Glomerular visceral epithelial cell (primary cell): ENCODE results near the gene CTNNBIP1.
"Not testable (repeated sequence)": the region's sequence is repeated elsewhere in the genome, so short reads cannot be mapped to it uniquely, and the experiment has no call there.

ENCODE experiments used
- DNase-seq: peaks from one replicate; pipeline ENCODE4 v3.0.0-alpha.2; 2016; ENCODE audit errors: extremely low spot score

Gene CTNNBIP1

DNA sequence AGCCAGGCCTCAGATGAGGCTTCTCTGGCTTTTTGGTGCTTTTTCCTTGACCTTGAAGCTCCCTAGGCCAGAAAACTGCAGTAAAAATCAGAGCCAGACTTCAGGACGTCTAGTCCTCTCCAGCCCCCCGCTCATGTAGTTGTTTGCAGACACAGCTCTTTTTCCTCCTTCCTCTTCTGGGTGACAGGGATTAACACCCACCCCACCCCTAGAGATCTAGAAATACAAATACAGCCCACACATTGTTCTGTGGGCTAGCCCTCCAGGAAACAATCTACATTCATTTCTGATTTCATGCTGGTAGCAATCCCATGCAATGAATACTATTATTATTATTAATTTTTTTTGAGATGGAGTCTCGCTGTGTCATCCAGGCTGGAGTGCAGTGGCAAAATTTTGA, 76.4 kb downstream of the CTNNBIP1 start:
- no peak for DNase-seq

DNA sequence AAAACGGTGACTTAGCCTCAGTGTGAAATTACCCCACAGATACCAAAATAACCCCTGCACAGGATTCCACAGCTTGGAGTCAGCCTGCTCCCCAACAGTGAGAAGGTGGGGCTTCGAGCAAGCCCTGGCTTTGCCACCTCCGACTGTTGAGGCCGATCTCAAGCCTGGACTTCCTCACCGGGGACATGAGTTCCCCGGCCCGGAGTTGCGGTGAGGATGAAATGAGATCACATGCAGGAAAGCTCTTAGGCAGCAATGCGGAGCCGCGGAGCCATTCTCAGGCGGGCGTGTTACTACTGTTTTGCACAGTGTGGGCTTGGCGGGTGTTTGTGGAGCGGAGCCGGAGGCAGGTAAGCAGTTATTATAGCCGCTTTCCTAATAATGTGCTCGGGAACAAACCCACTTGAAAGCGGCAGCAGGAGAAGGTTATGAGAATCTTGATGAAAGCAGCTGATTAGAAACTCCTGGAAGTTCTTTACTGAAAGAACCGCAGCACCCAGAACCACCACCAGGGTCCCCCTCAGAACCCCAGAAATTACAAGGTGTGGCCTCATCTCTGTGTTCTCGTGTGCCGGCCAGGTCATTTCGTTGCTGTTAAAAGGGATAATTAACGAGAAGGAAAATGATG, 82.4 kb downstream of the CTNNBIP1 start:
- peak; percentile 12 for DNase-seq

DNA sequence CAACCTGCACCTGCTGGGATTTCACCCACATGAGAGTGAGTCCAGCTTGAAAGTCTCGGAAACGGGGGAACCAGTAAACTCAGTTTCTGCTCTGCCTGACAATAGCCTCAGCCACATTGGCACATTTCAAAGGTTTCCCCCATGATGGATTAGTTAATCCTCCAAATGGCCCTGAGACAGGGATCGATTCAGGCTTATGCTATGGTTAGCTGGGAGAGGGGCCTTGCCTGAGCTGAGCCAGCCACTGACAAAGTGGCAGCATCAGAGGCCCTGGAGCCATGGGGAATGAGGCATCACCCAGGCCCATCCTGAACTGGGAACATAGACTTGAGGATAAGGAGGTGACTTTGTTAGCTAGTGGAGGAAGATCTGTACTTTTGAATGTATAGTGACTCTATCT, 83.5 kb downstream of the CTNNBIP1 start:
- DNase-seq = no peak

DNA sequence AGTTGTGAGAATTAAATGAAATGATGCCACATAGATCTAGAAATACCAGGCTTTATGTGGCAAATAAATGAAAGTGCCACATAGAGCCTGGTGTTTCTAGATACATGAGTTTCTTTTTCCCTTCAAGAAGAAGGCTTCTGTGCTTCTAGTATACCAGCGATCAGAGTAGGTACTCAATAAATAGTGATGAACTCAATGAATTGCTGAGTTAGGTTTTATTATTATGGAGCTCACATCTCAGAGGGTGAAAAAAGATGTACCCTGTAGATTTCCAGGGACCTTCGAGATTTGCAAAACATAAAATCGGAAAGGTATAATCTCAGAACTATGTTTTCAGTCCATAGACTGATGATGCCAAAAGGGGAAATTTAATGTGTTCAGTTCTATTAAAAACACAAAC, 84.0 kb downstream of the CTNNBIP1 start:
- no peak for DNase-seq

DNA sequence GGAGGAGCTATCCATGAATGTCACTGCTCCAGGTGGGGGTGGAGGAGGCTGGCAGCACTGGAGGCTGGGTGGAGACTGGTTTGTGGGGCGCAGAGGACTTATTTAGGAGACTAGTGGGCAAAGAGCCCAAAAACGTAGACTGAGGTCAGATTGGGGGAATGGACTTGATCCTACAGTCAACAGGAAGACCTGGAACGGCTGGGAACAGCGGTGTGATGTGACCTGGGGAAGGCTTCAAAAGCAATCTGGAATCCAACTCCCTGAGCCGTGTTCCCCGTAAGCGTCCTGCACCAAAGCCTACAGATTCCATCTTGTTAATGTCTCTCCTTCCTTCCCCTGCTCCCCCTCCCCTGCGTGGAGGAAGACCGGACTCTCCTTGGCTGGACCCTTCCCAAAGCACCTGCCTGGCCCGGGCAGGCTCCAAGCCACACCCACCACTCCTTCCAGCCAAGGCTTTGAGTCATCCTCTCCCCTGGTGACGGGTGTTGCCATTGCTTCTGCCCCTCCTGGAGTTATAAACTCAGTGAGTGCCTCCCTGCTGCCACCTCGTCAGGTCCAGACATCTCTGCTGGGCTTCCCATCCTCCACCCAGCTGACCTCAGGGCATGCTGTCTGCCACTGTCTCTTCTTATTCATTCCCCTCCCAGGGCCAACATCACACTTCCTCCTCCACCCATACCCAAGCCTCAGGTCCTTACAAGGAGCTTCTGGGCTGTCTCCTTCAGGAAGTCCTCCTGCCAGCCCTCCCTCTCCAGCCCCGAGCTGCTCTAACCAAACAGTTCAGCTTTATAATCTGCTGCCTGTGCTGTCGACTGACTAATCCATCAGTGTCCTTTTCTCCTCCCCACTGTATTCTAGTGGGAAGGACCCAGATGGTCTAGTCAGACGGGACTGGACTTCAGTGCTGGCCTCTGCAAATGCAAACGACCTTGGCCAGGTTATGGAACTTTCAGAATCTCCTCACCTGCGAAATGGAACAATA, 84.7 kb downstream of the CTNNBIP1 start:
- DNase-seq = peak; percentile 95

DNA sequence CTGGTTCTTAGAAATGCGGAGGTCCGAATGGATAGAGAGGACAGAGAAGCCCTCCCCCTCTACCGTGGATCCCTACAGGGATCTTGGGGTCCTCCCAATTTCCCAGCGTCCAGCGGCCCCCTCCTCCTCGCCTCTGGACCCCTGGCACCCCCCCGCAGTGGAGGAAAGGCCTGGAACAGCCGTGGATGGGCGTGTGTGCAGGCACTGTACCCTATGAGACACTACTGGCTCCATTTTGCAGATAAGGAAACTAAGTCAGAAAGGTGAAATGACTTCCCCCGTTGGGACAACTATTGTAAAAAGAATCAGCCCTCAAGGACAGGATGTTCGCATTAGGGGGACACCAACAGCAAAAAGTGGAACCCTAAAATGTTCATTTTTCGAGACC, 85.4 kb downstream of the CTNNBIP1 start:
- no peak for DNase-seq

DNA sequence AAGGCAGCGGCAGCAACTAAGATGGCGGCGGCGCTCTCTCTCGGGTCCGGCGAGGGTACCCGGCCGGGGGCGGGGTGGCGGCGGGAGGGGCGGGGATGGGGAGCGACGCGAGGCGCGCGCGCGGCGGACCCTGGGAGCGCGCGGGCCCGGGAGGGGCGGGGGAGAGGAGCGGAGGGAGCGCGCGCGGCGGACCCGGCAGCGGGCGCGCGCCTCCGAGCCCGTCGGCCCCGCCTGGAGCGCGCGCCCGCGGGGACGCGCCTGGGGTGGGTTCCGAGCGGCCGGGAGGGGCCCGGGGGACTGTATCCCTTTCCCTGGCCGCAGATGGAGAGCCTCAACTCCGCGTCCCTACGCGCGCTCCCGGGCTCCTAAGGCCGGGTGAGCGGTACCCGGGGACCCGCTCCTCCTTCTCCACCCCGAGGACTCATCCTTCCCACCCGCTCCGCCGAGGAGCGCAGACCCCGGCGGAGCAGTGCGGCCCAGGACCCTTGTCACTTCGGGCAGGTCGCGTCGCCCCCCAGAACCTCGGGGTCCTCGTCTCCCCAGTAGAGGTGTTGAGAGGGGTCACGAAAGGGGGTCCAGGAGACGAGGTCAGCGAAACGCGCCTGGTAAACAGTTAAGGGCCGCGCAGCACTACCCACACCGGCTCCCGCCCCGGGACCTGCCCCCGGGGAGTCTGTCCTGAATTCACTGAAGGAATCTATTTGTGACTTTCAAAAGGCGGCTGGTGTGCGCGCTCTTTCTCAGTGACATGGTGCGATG, 85.9 kb downstream of the CTNNBIP1 start, which contains the start of gene CLSTN1:
Gene CLSTN1, minus strand, starts transcription at position 23 of the 759 bp plus-strand sequence. CDS start 232 bp downstream, outside the sequence.
- peak; percentile 91 for DNase-seq

DNA sequence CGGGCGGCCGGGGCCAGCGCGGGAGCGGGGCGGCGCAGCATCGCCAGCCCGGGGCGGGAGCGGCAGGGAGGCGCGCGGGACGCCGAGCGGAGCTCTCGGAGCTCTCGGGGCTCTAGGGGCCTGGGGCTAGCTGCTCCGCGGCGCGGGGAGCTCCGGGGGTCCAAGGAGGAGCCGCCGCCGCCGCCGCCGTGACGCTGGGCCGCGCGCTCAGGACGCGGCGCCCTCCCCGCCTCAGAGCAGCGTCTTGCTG, 86.5 kb downstream of the CTNNBIP1 start:
- DNase-seq = no peak

DNA sequence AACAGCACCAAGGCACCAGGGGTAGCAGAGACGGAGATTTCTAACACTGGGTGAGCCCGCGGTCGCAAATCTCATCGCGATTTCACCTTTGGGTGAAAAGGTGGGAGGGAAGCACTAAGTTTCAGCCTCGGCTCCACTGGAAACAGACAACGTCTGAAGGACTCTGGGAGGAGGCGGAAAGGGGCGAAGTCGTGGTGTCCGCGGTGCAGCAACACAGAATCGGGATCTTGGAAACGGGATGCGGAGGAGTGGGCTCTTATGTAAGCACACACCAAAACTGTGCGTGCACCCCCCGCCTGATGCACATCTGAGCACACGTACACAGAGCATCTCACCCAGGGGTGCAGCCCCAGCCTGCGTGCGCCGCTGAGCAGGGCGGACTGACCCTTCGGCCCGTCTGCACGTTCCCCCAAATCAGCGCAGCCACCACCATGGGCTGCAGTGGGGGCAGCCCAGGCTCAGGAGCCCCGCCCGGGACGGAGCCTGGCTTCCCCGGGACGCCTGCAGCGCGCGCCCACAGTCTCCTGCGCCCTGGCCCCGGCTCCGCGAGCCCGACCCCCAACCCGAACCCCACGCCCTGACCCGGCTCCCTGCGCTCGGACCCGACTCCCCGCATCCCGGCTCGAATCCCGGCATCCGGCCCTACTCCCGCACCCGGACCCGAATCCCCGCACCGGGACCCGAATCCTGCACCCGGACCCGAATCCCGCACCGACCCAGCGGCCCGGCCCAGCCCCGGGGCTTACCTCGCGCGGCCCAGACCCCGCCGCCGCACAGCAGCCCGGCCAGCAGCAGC, 87.0 kb downstream of the CTNNBIP1 start:
- peak; percentile 26 for DNase-seq

DNA sequence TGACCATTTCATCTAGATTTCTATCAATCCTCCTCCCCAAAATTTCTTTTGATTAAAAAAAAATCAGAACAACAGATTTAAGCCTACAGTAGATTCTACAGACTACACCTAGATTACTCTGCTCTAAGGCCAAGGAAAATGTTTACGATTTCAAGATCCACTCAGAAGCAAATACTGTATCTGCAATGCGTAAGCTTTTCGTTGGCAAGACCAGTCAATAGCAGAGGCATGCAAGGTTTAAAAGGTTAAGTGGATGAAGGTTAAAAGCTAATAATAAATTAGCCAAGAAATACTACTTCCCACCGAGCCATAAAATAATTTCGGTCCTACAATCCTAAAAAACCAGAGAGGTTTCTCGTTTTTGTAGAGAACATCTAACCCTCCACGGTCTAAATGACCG, 87.6 kb downstream of the CTNNBIP1 start:
- no peak for DNase-seq

DNA sequence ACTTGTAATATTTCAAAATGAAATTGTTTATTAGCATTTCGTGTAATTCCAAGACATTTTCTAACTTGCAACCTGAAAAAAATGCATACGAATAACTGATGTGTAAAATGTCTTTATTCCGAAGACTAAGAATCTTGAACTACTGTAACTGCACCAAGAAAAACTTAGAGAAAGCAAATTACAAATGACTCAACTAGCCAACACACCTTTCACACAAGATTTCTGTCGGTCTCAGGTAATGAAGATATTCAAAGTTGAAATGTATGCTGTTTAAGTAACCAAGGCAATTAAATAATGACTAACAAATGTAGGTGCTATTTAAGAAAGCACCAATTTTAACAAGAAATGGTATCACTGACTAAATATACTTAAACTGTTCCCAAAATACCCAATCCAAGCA, 88.4 kb downstream of the CTNNBIP1 start:
- no peak for DNase-seq

DNA sequence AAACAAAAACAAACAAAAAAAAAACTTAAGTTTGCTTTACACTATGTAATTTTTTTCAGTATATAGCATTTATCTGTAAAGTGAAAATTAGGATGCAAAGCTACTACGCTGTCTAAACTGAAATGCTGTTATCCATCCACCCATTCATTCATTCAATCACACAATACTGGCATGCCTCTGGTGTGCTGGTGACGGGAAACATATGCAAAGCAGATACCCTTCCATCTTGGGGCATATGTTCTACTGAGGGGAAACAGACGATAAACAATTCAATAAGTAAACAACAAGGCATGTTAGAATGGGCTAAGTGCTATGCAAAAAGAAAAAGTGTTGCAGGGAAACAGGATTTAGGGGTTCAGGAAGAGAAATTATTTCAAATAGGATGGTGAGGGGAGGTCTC, 89.5 kb downstream of the CTNNBIP1 start:
- no peak for DNase-seq

DNA sequence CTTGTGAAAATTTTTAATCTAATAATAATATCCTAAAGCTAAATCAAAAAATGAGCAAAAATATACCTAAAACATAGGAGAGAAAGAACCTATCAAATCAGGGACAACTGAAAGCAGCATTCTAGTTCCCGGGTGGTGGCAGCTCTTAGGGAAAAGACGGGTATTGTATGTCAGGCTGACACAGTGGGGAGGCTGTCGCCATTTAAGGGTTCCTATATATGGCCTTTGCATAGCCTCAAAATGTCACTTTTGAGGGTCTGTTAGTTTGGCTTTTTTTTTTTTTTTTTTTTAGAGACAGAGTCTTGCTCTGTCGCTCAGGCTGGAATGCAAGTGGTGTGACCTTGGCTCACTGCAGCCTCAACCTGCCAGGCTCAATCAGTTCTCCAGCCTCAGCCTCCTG, 92.3 kb downstream of the CTNNBIP1 start:
- DNase-seq = no peak

DNA sequence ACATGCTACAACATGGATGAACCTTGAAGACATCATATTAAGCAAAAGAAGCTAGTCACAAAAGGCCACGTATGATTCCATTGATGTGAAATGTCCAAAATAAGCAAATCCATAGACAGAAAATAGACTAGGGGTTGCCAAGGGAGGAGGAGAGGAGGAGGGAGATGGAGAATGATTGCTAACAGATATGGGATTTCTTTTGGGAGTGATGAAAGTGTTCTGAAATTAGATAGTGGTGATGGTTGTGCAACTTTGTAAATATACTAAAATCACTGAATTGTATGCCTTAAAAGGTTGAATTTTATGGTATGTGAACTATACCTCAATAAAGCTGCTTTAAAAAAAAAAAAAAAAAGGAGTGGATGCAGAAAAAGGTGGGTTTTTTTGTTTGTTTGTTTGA, 93.9 kb downstream of the CTNNBIP1 start:
- DNase-seq = no peak

DNA sequence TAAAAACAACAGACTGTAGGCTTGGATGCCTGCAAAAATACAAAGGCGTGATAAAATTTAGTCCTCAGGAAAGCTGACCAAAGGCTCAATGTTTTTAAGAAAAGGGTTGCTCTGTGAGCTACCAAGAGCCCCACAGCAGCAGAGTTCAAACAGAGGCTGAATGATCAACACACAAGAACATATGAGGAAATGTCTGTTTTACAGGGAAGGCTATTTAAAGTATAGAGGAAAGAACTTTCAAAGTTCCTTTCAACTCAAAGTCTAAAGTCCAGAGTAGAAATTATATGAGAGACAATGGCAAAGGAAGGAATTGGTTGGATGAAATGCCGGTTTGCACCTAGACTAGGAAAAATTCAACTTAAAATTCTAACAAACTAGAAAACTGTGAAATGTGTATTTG, 94.9 kb downstream of the CTNNBIP1 start:
- DNase-seq = no peak

DNA sequence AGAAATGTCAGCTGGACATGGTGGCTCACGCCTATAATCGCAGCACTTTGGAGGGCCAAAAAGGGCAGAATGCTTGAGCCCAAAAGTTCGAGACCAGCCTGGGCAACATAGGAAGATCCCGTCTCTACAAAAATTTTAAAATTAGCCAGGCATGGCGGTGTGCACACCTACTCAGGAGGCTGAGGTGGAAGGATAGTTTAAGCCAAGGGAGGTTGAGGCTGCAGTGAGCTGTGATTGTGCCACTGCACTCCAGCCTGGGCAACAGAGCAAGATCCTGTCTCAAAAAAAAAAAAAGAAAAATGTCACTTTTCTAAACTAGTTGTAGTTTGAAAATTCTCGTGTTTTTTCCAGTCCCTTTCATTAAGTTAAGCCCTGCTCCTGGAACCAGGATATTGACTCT, 95.5 kb downstream of the CTNNBIP1 start:
- no peak for DNase-seq

DNA sequence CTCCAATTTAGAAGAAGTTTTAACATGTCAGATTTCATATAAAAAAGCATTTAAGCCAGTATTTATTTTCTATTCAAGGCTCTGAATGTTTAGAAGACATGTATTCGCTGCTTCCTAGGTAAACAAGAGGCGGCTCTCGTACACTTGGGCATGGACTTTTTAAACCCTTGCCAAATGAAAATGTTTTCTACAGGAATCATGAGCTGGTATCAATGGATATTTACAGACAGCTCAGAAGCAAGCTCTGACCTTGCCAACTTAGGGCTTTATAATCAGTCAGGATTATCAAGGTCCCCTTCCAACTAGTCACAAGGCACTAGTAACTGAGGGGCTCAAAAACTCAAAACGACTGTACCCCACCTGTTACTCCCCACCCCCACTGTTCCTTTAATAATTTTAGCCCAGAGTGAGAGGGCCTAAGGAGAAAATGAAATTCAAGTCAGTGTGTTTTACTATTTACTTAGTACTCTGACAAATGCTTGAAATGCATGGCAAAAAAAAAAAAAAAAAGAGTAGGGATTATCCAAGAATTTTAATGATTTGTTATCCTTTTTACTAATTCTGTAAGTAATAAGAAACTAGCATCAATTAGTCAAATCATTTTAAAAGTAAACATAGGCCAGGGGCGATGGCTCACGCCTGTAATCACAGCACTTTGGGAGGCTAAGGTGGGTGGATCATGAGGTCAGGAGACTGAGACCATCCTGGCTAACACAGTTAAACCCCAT, 98.7 kb downstream of the CTNNBIP1 start:
- DNase-seq = no peak

DNA sequence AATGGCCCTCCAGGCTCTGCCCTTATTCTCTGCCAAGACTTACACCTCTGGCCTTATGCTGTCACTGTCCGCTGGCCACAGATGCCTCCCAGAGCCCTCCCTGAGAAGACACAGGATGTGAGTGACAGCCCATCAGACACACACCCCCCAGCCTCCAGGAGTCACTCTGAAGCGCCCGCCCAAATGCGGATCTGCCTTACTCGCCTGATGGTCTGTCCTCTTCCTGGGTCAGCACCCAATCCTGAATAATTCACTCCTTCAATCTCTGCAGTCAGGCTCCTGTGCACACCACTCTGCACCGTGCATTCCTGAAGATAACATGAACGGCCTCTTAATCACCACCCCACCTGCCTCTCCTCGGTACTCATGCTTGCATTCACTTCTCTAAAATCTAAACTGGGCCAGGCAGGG, 101.0 kb downstream of the CTNNBIP1 start:
- DNase-seq = peak; percentile 77

DNA sequence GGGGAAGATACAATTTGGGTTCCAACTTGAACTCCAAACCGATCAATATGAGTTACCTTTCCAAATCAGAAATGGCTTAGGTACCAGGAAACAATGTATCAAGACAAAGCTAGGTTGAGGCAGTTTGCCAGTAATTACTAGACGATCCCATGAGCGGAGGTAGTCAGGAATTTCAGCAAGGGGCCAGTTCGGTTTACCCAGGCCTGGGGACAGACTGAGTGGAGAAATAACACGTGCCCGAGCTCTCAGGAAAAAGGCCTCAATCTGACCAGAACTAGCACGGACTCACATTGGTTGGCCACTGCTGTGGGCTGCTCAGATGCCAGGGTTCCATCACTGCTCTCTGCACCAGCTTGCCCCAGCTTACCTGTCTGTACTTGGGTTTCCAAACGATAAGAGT, 101.6 kb downstream of the CTNNBIP1 start:
- no peak for DNase-seq

DNA sequence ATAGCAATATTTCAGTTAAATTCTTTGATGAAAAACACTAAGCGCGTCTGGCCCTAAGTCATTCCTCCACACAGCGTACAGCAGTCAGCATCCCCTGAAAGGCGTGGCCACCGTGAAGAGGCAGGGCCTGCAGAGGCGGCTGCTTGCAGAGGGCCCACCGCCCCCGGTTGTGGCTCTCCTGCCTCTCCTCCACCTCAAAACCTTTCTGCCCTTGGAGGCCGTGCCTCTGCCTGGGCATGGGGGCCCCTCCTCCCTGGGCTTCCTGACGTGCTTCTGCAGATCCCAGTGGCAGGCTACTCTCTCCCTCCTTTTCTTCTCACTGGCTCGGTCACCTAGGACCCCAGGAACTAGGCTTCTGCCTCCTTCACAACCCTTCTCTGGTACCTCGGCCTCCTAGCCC, 102.5 kb downstream of the CTNNBIP1 start:
- no peak for DNase-seq

DNA sequence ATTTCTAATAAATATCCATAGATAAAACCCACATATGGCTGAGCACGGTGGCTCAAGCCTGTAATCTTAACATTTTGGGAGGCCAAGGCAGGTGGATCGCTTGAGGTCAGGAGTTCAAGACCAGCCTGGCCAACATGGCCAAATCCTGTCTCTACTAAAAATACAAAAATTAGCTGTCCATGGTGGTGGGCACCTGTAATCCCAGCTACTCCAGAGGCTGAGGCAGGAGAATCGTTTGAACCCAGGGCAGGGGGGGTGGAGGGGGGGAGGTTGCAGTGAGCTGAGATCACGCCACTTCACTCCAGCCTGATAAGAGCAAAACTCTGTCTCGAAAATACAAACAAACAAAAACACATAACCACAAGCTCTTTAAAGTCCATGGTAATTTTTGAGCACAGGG, 104.1 kb downstream of the CTNNBIP1 start:
- DNase-seq = not testable (repeated sequence)
